Measurements from ENCODE around the gene OGA.
"Not testable (repeated sequence)": the region's sequence is repeated elsewhere in the genome, so short reads cannot be mapped to it uniquely, and the experiment has no call there.

OGA gene

DNA sequence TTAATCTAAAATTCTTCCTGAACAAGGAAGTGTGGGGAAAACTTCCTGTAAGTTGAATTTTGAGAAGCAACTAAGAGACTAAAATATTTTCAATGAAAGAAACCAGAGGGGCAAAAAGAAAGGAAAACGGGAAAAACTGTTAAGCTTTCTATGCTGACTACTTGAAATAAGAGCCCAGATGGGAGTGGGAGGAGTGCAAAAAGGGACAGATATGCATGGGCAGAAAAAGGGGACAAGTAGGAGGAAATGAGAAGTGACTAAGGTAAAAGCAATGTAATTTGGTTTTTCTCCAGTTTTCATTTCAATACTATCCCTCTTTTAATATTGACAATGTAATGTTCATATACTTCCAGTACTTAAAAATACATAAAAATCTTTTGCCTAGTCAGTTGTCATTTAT lies 11.1 kb downstream of the OGA start:
- no peak for FAIRE-seq

GRCh38 chr10:101803511-101803910 lies 14.7 kb downstream of the OGA start:
- FAIRE-seq (no peak), DNase-seq (ENCODE audit: low spot score) (no peak)

More for the DNA sequence above, 11.1 kb downstream of the OGA start:
- no peak for DNase-seq (ENCODE audit: low spot score)

- FAIRE-seq (no peak), DNase-seq (ENCODE audit: low spot score) (no peak)
Measured at GRCh38 chr10:101797403-101798059, 20.7 kb downstream of the OGA start.

GRCh38 chr10:101793526-101793925 lies 24.7 kb downstream of the OGA start:
- no peak for DNase-seq (ENCODE audit: low spot score)
- no peak for FAIRE-seq

DNA sequence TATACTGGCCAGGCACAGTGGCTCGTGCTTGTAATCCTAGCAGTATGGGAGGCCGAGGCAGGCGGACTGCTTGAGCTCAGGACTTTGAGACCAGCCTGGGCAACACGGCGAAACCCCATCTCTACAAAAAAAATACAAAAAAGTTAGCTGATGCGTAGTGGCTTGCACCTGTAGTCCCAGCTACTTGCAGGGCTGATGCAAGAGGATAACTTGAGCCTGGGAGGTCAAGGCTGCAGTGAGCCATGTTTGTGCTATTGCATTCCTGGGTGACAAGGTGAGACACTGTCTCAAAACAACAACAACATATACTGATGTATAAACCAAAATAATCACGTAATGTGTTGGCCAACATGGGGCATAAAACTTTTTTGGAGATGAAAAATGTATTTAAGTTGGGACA lies 28.6 kb downstream of the OGA start:
- no peak for DNase-seq (ENCODE audit: low spot score)
- no peak for FAIRE-seq

DNA sequence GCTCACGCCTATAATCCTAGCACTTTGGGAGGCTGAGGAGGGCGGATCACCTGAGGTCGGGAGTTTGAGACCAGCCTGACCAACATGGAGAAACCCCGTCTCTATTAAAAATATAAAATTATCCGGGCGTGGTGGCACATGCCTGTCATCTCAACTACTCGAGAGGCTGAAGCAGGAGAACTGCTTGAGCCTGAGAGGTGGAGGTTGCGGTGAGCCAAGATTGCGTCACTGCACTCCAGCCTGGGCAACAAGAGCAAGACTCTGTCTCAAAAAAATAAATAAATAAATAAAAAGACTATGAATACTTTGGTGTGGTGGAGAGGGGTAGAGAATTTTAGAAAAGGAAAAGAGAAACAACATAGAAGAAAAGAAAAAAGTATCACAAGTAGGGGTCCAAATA lies 29.0 kb downstream of the OGA start:
- FAIRE-seq; DNase-seq (ENCODE audit: low spot score): not testable (repeated sequence)

- no peak for FAIRE-seq
- no peak for DNase-seq (ENCODE audit: low spot score)
Measured at GRCh38 chr10:101785801-101786200, 32.4 kb downstream of the OGA start.

GRCh38 chr10:101784558-101784957 lies 33.7 kb downstream of the OGA start:
- FAIRE-seq = no peak
- DNase-seq (ENCODE audit: low spot score) = no peak

DNA sequence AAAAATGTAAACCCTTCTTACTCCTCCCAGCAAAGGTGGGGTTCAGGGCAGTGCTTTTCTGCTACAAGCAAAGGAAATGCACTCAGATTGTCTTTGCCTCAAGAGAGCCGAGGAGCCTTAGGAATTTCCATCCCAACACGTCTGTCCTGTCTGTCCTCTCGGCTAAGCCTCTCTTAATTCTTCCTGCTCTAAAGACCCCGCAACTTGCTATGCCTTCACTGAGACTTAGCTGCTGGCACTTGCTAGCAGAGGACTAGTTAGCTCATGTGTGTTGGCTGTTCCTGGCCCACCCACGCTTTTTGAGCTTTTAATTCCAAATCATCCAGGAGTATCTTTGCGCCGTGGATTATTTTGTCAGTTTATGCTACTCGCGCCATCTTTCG lies 34.5 kb downstream of the OGA start:
- FAIRE-seq = no peak
- no peak for DNase-seq (ENCODE audit: low spot score)

GRCh38 chr10:101782811-101783735 lies 35.2 kb downstream of the OGA start, which contains the start of gene NPM3:
TSS of gene NPM3 (minus strand) at chr10:101783446. CDS start at chr10:101783390, 56 bp downstream.
- peak; percentile 56 for DNase-seq (ENCODE audit: low spot score)

GRCh38 chr10:101781984-101782810 lies 36.0 kb downstream of the OGA start:
- no peak for FAIRE-seq

More at GRCh38 chr10:101782811-101783735, 35.2 kb downstream of the OGA start, which contains the start of gene NPM3:
- peak; percentile 8 for FAIRE-seq

GRCh38 chr10:101781655-101781983 lies 36.6 kb downstream of the OGA start:
- DNase-seq (ENCODE audit: low spot score) (no peak), FAIRE-seq (no peak)

More at GRCh38 chr10:101781984-101782810, 36.0 kb downstream of the OGA start:
- DNase-seq (ENCODE audit: low spot score) = no peak

DNA sequence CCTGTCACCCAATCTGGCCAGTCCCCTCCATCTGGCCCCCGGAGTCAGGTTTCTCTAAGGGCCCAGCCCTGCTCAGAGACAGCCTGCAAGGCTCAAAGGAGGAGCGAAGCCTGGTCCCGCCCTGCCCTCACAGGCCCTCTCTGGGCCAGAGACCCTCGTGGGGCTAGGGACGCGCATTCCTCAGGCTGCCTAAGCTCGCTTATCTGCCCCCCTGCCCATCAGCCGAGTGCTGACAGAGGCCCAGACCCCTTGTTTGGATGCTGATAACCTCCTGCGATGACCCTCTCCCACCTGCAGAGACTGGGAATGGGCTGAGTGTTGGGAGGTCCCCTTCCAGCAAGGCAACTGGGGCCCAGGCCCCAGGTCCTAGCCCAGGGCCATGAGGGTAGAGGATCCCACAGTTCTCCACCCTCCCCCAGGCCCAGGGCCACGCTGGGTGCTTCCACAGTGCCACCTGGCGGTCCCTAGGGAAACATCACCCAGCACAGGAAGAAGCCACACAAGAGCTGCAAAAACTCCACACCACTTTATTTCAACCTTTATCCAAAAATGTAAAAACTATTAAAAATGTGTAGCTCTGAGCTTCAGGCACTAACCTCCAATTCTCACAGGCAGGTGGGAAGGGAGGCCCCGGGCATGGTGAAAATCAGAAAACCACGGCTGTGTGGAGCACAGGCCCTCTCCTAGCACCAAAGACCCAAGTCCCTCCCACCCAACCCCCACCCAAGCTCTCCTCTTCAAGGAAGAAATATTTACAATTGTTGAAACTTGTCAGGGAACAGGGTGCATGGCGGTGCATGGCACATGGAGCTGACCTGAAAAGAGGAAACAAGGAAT lies 37.2 kb downstream of the OGA start:
- FAIRE-seq = no peak
- DNase-seq (ENCODE audit: low spot score) = peak; percentile 40

DNA sequence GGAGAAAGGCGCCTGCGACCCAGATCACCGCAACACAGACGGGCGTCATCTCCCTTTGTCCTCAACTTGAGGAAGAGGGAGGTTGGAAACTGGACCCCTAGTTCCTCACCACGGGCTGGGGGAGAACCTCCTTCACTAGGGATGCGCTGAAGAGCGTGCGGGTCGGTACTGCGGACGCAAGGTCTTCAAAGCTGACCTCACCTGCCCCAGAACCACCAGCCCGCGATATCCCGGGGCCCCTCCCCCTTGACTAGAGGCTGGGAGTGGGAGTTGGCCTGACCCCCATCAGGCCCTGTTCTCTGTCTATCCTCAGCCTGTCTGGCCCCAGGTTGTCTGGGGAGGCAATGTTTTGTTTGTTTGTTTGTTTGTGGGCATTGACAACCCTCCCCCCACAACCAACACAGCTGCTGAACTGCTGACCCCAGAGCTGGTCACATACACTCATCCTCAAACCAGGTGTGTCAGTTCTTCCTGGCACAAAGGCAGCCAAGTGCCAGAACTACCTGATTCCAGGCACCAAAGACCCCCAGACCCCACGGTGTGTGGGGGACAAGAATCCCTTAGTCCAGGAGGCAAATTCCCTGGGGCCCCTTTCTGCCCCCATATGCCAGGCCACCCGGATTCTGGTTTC lies 37.9 kb downstream of the OGA start:
- no peak for FAIRE-seq
- no peak for DNase-seq (ENCODE audit: low spot score)

DNA sequence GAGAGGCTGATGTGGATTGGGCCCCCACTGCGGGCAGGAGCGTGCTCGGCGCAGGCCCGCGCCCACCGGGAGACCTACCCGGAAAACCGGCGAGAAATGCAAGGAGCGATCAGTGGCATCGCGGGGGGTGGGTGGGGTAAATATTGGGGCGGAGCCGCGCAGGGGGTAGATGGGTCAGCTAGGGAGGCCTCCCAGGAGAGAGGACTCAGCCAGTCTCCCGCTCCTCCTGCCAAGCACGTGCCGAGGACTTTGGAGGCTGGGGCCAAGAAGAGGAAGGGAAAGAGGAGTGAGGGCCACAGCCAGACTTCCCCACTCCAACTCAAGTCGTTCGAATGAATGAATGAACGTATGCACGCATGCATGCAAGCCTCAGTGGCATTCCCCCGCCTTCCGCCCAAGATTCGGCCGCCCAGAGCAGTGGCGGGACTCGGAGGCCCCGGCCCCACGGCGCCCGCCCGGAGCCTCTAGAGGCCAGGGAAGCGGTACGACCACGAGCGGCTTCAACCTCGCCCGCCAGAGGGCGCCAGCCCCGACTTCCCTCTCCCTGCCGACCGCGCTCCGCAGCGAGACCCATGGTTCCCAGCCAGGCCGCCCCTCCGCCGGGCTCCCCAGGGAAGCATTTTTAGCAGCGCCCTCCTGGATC lies 38.6 kb downstream of the OGA start:
- FAIRE-seq (no peak), DNase-seq (ENCODE audit: low spot score) (no peak)

DNA sequence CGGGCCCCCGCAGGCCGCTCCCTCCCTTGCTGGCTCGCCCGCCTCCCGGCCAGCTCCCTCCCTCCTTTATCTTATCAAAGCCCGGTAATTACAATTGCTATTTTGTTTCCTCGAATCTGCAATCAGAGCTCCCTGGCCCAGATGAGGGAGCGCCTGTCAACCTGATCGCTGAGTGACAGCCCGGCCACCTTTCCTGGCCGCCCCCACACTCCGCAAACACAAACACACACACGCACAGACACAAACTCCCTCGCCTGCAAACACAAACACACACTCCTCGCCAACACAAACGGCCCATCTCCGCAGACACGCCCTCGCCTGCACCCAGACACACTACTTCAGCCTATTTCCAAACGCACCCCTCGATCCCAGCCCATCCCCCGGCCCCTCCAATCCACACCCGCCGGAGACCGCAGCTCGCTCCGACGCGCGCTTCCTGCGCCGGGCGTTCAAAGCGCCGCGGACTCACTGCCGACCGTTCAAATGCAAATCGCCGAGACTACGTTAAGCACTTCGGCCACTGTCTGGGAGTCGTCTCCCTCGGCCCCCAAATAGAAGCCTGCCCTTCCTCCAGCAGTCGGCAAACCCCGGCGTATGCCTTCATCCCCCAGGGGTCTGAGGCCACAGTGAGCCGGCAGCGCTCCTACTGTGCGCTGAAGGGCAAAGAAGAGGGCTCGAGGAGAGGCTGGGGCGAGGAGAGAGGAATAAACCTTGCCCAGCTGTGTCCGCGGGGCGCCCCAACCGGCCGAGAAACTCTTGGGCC lies 39.3 kb downstream of the OGA start:
- FAIRE-seq (no peak), DNase-seq (ENCODE audit: low spot score) (no peak)

DNA sequence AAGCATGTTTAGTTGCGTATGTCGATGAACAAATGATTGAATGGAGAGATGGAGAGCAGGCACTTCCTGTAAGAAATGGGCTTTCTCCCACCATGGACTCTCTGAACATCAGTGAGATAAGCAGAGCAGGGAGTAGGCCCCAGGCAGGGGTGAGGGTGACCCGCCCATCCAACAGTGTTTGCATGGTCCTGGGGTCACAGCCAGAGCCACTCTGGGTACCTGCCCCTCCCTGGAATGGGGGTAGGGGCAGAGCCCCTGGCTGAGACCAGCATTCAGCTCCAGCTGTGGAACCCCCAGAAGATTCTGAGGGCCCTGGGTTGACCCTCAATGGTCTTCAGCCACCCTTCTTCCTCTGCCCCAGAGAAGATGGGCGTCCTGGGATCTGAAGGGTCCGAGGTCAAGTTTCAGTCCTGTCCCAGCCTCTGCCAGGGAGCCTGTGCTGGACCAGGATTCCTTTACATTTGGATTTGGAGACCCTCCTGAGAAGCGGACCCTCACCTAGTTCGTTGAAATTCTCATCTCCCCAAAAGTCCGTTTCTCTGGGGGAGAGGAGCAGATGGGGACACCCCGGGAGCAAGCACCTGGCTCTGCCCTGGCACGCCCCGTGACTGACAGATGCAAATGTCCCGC lies 40.0 kb downstream of the OGA start:
- no peak for DNase-seq (ENCODE audit: low spot score)
- FAIRE-seq = no peak

- FAIRE-seq (no peak), DNase-seq (ENCODE audit: low spot score) (no peak)
Measured at GRCh38 chr10:101777619-101778145, 40.6 kb downstream of the OGA start.
